Stomach smooth muscle (tissue), 2 donors: ENCODE measurements around the gene ASTN2.

ENCODE experiments used
- H3K27ac ChIP-seq: one replicate; pipeline ENCODE4 v1.7.0; 2013; ENCODE audit warnings: mild to moderate bottlenecking, low read length, inconsistent platforms
- H3K27me3 ChIP-seq, 2 donors: one replicate each; pipeline ENCODE4 v1.7.0; 2013; ENCODE audit warnings: low read length in 2 of 2; ENCODE audit not compliant: insufficient read depth in 2 of 2, control insufficient read depth in 1 of 2
- H3K36me3 ChIP-seq, 2 donors: one replicate each; pipeline ENCODE4 v1.7.0; 2013; ENCODE audit warnings: low read length in 2 of 2; ENCODE audit not compliant: control insufficient read depth in 2 of 2, insufficient read depth in 2 of 2
- H3K4me1 ChIP-seq: one replicate; pipeline ENCODE4 v1.7.0; 2013; ENCODE audit warnings: low read length; ENCODE audit not compliant: control insufficient read depth, insufficient read depth
- H3K4me3 ChIP-seq, 2 donors: one replicate each; pipeline ENCODE4 v1.7.0; 2013; ENCODE audit warnings: low read length in 2 of 2
- H3K9ac ChIP-seq, 2 donors: one replicate each; pipeline ENCODE4 v1.7.0; 2013; ENCODE audit warnings: low read length in 2 of 2, mild to moderate bottlenecking in 1 of 2
- H3K9me3 ChIP-seq, 2 donors: one replicate each; pipeline ENCODE4 v1.7.0; 2013; ENCODE audit warnings: low read length in 2 of 2; ENCODE audit not compliant: control insufficient read depth in 2 of 2
- donor health status: healthy.
- donor health status: Pancreatic carcinoma.

ASTN2 gene

GRCh38 chr9:116389541-116390302 lies 1025.1 kb downstream of the ASTN2 start:
- Histone ChIP-seq H3K27me3 (no peaks in the 10 kb centered on the region), H3K36me3 (peaks cover 0 to 10% of the 10 kb centered on the region in 2 donors), H3K9me3 (no peaks in the 10 kb centered on the region), H3K4me3 (no peak overlapping the region), H3K9ac (no peak overlapping the region), H3K4me1 (no peaks in the 10 kb centered on the region), H3K27ac (no peak overlapping the region)

DNA sequence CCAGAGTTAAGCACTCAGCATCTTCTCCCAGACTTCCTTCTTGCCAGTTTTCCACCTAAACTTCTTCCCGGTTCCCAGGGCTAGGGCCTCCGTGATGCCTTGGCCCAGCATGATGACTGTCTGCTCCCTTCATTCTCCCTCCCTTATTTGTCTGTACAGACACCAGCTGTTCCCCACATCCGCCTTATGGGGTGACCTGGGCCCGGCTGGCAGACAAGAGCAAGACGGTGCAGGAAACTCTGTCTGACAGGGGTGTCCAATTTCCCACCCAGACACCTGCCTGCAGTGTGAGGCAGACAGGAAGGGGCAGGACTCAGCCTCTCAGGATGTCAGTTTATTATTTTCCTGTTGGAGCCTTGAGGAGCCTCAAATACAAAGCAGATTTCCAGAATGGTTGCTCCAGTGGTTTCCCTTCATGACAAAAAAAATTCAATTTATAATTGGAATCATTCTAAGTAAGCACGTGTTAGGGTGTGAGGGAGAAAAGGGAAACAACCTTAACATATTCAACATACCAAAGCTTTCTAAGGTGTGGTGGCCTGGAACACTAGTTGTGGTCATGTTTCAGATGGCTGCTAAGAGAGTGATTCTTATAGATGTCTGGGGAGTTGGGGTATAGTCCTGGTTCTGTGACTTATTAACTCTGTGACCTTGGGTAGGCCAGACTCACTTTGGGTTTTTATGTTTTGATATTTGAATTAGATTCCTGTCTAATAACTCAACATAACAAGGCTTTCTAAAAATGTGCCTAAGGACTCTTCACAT lies 1026.7 kb downstream of the ASTN2 start:
- Histone ChIP-seq H3K27me3 (no peaks in the 10 kb centered on the region), H3K9ac (no peak overlapping the region), H3K27ac (no peak overlapping the region), H3K9me3 (no peaks in the 10 kb centered on the region), H3K4me3 (no peak overlapping the region), H3K4me1 (no peaks in the 10 kb centered on the region), H3K36me3 (peaks cover 0 to 10% of the 10 kb centered on the region in 2 donors)

DNA sequence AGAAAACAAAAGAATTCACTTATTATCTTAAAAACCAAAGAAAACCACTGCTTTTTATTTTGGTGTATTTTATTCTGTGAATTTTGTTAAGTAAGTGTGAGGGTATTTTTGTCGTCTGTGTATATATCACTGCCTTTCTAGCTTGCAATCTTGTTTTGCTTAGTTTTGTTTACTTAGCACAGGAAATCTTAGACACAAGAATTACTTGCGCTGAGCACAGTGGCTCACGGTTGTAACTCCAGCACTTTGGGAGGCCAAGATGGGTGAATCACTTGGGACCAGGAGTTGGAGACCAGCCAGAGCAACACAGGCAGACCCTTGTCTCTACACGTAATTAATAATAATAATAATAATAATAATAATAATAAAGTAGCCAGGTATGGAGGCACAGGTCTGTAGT lies 1030.9 kb downstream of the ASTN2 start:
- no peaks in the 10 kb centered on the region for H3K4me1 ChIP-seq
- H3K9ac ChIP-seq: no peak overlapping the region
- no peaks in the 10 kb centered on the region for H3K36me3 ChIP-seq
- H3K27ac ChIP-seq: no peak overlapping the region
- H3K27me3 ChIP-seq: no peaks in the 10 kb centered on the region
- H3K9me3 ChIP-seq: no peaks in the 10 kb centered on the region
- no peak overlapping the region for H3K4me3 ChIP-seq

DNA sequence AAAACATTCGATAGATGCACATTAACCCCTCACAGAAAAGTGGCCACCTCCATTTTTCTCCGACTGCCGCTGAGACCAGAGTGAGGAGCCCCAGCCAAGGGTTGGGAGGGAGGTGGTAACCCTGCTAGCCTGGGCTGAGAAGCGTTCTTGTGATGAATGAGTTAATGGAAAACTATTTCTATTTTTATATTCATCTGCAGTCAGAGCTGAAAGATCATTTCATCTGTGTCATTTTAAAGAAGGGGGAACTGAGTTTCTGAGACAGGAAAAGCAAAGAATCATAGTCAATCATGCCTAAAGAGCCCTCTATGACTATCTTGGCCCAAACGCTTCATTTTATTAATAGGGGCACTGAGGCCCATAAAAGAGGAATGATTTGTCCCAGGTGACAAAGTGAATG lies 1031.7 kb downstream of the ASTN2 start:
- no peak overlapping the region for H3K9ac ChIP-seq
- no peaks in the 10 kb centered on the region for H3K36me3 ChIP-seq
- H3K4me3 ChIP-seq: no peak overlapping the region
- no peak overlapping the region for H3K27ac ChIP-seq
- no peaks in the 10 kb centered on the region for H3K4me1 ChIP-seq
- no peaks in the 10 kb centered on the region for H3K9me3 ChIP-seq
- H3K27me3 ChIP-seq: no peaks in the 10 kb centered on the region

DNA sequence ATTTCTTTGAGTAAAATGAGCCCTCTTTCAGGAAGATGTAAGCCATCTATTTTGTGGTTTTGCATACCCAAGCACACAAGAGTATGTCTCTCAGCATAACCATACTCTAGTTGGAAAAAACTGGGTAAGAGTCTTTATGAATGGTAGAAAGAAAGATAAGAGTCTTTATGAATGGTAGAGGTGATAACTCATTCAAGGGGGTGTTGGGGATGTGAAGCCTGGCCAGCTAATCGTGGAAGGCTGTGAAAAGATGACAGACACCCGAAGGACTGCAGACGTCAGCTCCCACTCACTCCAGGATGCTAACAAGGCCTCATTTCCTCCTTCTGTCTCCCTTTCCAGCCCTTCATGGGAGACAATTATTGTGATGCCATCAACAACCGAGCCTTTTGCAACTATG lies 1032.8 kb downstream of the ASTN2 start:
- no peaks in the 10 kb centered on the region for H3K4me1 ChIP-seq
- H3K9me3 ChIP-seq: no peaks in the 10 kb centered on the region
- H3K4me3 ChIP-seq: no peak overlapping the region
- no peaks in the 10 kb centered on the region for H3K36me3 ChIP-seq
- H3K27me3 ChIP-seq: no peaks in the 10 kb centered on the region
- H3K9ac ChIP-seq: no peak overlapping the region
- H3K27ac ChIP-seq: no peak overlapping the region

- no peaks in the 10 kb centered on the region for H3K36me3 ChIP-seq
- H3K27me3 ChIP-seq: no peaks in the 10 kb centered on the region
- H3K27ac ChIP-seq: no peak overlapping the region
- H3K4me3 ChIP-seq: no peak overlapping the region
- no peak overlapping the region for H3K9ac ChIP-seq
- H3K9me3 ChIP-seq: no peaks in the 10 kb centered on the region
- no peaks in the 10 kb centered on the region for H3K4me1 ChIP-seq
Measured at GRCh38 chr9:116381350-116381749, 1033.5 kb downstream of the ASTN2 start.

DNA sequence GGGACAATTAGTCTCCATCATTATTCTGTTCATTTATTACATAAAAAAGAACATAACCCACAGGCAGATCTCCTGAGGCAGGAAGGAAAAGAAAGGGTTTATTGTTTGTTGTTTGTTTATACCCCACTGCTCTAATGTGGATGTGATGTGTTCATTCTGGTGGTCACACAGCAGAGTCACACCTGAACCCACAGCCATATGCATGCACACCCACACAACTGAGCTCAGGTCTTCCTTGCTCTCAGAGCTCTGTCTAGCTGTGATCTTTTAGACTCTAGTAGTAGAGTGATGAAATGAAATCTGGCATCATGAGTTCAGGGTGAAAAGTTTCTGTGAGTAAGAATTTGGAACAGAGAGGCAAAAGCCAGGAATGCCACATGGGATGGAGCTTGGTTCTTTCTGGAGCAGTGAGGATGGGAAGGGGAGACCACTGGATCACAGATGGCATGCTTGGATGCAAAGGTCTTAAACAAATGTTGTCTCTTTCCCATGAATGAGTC lies 1034.3 kb downstream of the ASTN2 start:
- Histone ChIP-seq H3K9ac (no peak overlapping the region), H3K36me3 (no peaks in the 10 kb centered on the region), H3K9me3 (no peaks in the 10 kb centered on the region), H3K27me3 (no peaks in the 10 kb centered on the region), H3K27ac (no peak overlapping the region), H3K4me1 (no peaks in the 10 kb centered on the region), H3K4me3 (no peak overlapping the region)

GRCh38 chr9:116379821-116380220 lies 1035.0 kb downstream of the ASTN2 start:
- Histone ChIP-seq H3K36me3 (no peaks in the 10 kb centered on the region), H3K27ac (no peak overlapping the region), H3K27me3 (no peaks in the 10 kb centered on the region), H3K4me3 (no peak overlapping the region), H3K9ac (no peak overlapping the region), H3K9me3 (no peaks in the 10 kb centered on the region), H3K4me1 (no peaks in the 10 kb centered on the region)

DNA sequence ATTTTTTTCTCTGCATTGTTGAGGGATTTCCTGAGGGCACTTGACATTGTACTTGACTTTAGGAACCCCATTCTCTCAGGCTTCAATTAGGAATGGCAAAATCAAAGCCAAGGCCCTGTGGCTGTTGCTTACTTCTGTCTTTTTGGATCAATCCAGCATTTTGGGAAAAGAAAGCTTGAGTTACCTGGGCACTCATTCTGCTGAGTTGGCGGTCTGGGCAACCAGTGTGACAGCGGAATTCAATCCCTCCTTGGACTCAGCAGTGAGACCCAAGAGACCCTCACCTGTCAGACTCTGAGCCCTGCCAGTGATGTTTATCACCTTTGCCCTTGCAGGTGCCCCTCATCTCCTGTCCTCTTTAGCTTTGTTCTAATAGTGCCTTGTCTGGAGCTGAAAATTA lies 1036.0 kb downstream of the ASTN2 start:
- Histone ChIP-seq H3K4me3 (no peak overlapping the region), H3K27ac (no peak overlapping the region), H3K9ac (no peak overlapping the region), H3K27me3 (no peaks in the 10 kb centered on the region), H3K4me1 (no peaks in the 10 kb centered on the region), H3K36me3 (no peaks in the 10 kb centered on the region), H3K9me3 (no peaks in the 10 kb centered on the region)

- no peak overlapping the region for H3K9ac ChIP-seq
- H3K27me3 ChIP-seq: no peaks in the 10 kb centered on the region
- no peak overlapping the region for H3K4me3 ChIP-seq
- no peak overlapping the region for H3K27ac ChIP-seq
- no peaks in the 10 kb centered on the region for H3K36me3 ChIP-seq
- no peaks in the 10 kb centered on the region for H3K9me3 ChIP-seq
- no peaks in the 10 kb centered on the region for H3K4me1 ChIP-seq
Measured at GRCh38 chr9:116377179-116377798, 1037.6 kb downstream of the ASTN2 start.
